ENCODE data around the gene MYO1E. TPM values are rescaled to one million over a fixed set of nuclear protein-coding genes. Genes with fewer than 3 reads are reported as not detected.

MYO1E gene
- total and polyA plus RNA-seq, 2 donors from 2014 or later, result 41.9 to 198 TPM

GRCh38 chr15:59177317-59177660, 195.4 kb downstream of the MYO1E start:
- H3K27ac ChIP-seq (ENCODE audit: low read depth in 2 of 2, low read length in 2 of 2), result no peak overlapping the region
- no peak for FAIRE-seq
- TF ChIP-seq CTCF (IDR thresholded peaks at IDR 0.05; ENCODE audit: borderline replicate concordance, extremely low read depth, insufficient read depth), result no peak

GRCh38 chr15:59176653-59177316, 195.9 kb downstream of the MYO1E start:
- Histone ChIP-seq H3K9ac (ENCODE audit: low read length in 3 of 3) (no peak overlapping the region), H3K9me3 (ENCODE audit: control insufficient read depth in 2 of 3, insufficient read depth in 1 of 3, low read length in 3 of 3) (peaks cover 0 to 2% (median 0%) of the 10 kb centered on the region in 3 donors), H3K27ac (ENCODE audit: low read depth in 2 of 2, low read length in 2 of 2) (no peak overlapping the region), H3K4me1 (ENCODE audit: control insufficient read depth in 2 of 3, insufficient read depth in 2 of 3, low read depth in 1 of 3, low read length in 3 of 3) (peaks cover 0 to 3% (median 0%) of the 10 kb centered on the region in 3 donors), H3K27me3 (ENCODE audit: control insufficient read depth, insufficient read depth, low read length) (no peaks in the 10 kb centered on the region), H3K4me3 (ENCODE audit: low read length in 3 of 3) (no peak overlapping the region), H3K36me3 (ENCODE audit: control insufficient read depth in 2 of 3, insufficient read depth in 3 of 3, low read length in 3 of 3) (peaks cover 0 to 8% (median 7%) of the 10 kb centered on the region in 3 donors)
- FAIRE-seq (no peak), DNase-seq (no peak)
- intact Hi-C loops (cut with DNase I), result no loop called here
- no peak for TF ChIP-seq CTCF (IDR thresholded peaks at IDR 0.05; ENCODE audit: borderline replicate concordance, extremely low read depth, insufficient read depth)

More at GRCh38 chr15:59177317-59177660, 195.4 kb downstream of the MYO1E start:
- peaks cover 0 to 7% (median 7%) of the 10 kb centered on the region in 3 donors for H3K36me3 ChIP-seq (ENCODE audit: control insufficient read depth in 2 of 3, insufficient read depth in 3 of 3, low read length in 3 of 3)
- H3K27me3 ChIP-seq (ENCODE audit: control insufficient read depth, insufficient read depth, low read length), result no peaks in the 10 kb centered on the region
- H3K9me3 ChIP-seq (ENCODE audit: control insufficient read depth in 2 of 3, insufficient read depth in 1 of 3, low read length in 3 of 3), result peaks cover 0 to 3% (median 0%) of the 10 kb centered on the region in 3 donors
- no peak overlapping the region for H3K9ac ChIP-seq (ENCODE audit: low read length in 3 of 3)
- intact Hi-C loops (cut with DNase I), result no loop called here
- no peak for DNase-seq
- H3K4me3 ChIP-seq (ENCODE audit: low read length in 3 of 3), result no peak overlapping the region
- peaks cover 0 to 3% (median 0%) of the 10 kb centered on the region in 3 donors for H3K4me1 ChIP-seq (ENCODE audit: control insufficient read depth in 2 of 3, insufficient read depth in 2 of 3, low read depth in 1 of 3, low read length in 3 of 3)

- no peak overlapping the region for H3K9ac ChIP-seq (ENCODE audit: low read length in 3 of 3)
- H3K27me3 ChIP-seq (ENCODE audit: control insufficient read depth, insufficient read depth, low read length), result no peaks in the 10 kb centered on the region
- peak; percentile 49 for TF ChIP-seq CTCF (IDR thresholded peaks at IDR 0.05; ENCODE audit: borderline replicate concordance, extremely low read depth, insufficient read depth)
- peaks cover 0 to 11% (median 11%) of the 10 kb centered on the region in 3 donors for H3K36me3 ChIP-seq (ENCODE audit: control insufficient read depth in 2 of 3, insufficient read depth in 3 of 3, low read length in 3 of 3)
- DNase-seq (peak in 4 of 5 donors; percentile 56 to 76 (median 64)), FAIRE-seq (no peak)
- no peaks in the 10 kb centered on the region for H3K9me3 ChIP-seq (ENCODE audit: control insufficient read depth in 2 of 3, insufficient read depth in 1 of 3, low read length in 3 of 3)
- H3K27ac ChIP-seq (ENCODE audit: low read depth in 2 of 2, low read length in 2 of 2), result no peak overlapping the region
- peaks cover 0 to 8% (median 5%) of the 10 kb centered on the region in 3 donors for H3K4me1 ChIP-seq (ENCODE audit: control insufficient read depth in 2 of 3, insufficient read depth in 2 of 3, low read depth in 1 of 3, low read length in 3 of 3)
- no peak overlapping the region for H3K4me3 ChIP-seq (ENCODE audit: low read length in 3 of 3)
- intact Hi-C loops (cut with DNase I), result no loop called here
These were observed 197.5 kb downstream of the MYO1E start for GRCh38 chr15:59174835-59175831.

Measured in kidney (tissue), 14 donors.